SK-N-SH (cell line): Measurements from ENCODE around the gene VASH2. TPM values are rescaled to one million over a fixed set of nuclear protein-coding genes. Genes with fewer than 3 reads are reported as not detected.

Experiments
- CTCF ChIA-PET: fragments of 300-600, 350-600 bp; formaldehyde crosslinking; extraction: SDS; loops from one replicate; lab custom pipeline; 2021; lab: Yijun Ruan, JAX
- POLR2A ChIA-PET: fragments of 350-600 bp; sonication (Branson Sonifier 250); formaldehyde crosslinking; extraction: SDS; loops from one replicate; lab custom pipeline; 2020; ENCODE audit warnings: antibody characterized with exemption, inconsistent platforms; lab: Yijun Ruan, JAX
- DNase-seq: peaks from one replicate; pipeline ENCODE4 v3.0.0; 2012
- H2AFZ ChIP-seq: fragments of 200-600 bp; sonication (generic); 2 replicates; pipeline ENCODE4 v1.8.1; 2016; ENCODE audit warnings: antibody characterized with exemption, mild to moderate bottlenecking, low read depth
- H3F3A ChIP-seq: fragments of 200-600 bp; sonication (generic); replicated peaks from 2 replicates; pipeline ENCODE3; 2016; ENCODE audit warnings: antibody characterized with exemption, mild to moderate bottlenecking; ENCODE audit not compliant: insufficient read depth
- H3K27ac ChIP-seq, 2 experiments: fragments of 200-500 bp in 1 of 2; fragments of 200-600 bp in 1 of 2; sonication (Bioruptor generic) in 1 of 2; sonication (generic), shearing (Covaris generic) in 1 of 2; 2 replicates each; pipeline versions ENCODE4 v1.5.1 to v1.6.1; 2014 to 2016; ENCODE audit warnings: low read depth in 2 of 2, inconsistent platforms in 1 of 2, low read length in 1 of 2, mild to moderate bottlenecking in 1 of 2, mixed read lengths in 1 of 2
- H3K27me3 ChIP-seq: fragments of 200-600 bp; sonication (generic), shearing (Covaris generic); 2 replicates; pipeline ENCODE4 v1.6.1; 2016; ENCODE audit warnings: mixed run types; ENCODE audit not compliant: insufficient read depth
- H3K36me3 ChIP-seq, 2 experiments: fragments of 200-500 bp in 1 of 2; fragments of 200-600 bp in 1 of 2; sonication (Bioruptor generic) in 1 of 2; sonication (generic) in 1 of 2; replicated peaks in 1 of 2; 2 replicates each; pipeline versions ENCODE3 to v1.5.1; 2014 to 2016; ENCODE audit warnings: low read length in 1 of 2, mild to moderate bottlenecking in 1 of 2; ENCODE audit not compliant: insufficient read depth in 2 of 2, control insufficient read depth in 1 of 2
- H3K4me1 ChIP-seq, 2 experiments: fragments of 200-500 bp in 1 of 2; fragments of 200-600 bp in 1 of 2; sonication (Bioruptor generic) in 1 of 2; sonication (generic), shearing (Covaris generic) in 1 of 2; 2 replicates each; pipeline versions ENCODE4 v1.5.1 to v1.6.1; 2014 to 2016; ENCODE audit warnings: low read depth in 1 of 2, low read length in 1 of 2, mixed run types in 1 of 2; ENCODE audit not compliant: insufficient read depth in 2 of 2, control insufficient read depth in 1 of 2
- H3K4me2 ChIP-seq: fragments of 200-600 bp; sonication (generic), shearing (Covaris generic); 2 replicates; pipeline ENCODE4 v1.6.1; 2017; ENCODE audit warnings: mixed run types
- H3K4me3 ChIP-seq, 2 experiments: fragments of 200-500 bp in 1 of 2; fragments of 200-600 bp in 1 of 2; sonication (Bioruptor generic) in 1 of 2; sonication (generic), shearing (Covaris generic) in 1 of 2; 2 replicates each; pipeline versions ENCODE4 v1.5.1 to v1.8.1; 2014 to 2016; ENCODE audit warnings: low read depth in 2 of 2, inconsistent platforms in 1 of 2, low read length in 1 of 2, mild to moderate bottlenecking in 1 of 2, mixed read lengths in 1 of 2, moderate library complexity in 1 of 2
- H3K79me2 ChIP-seq: fragments of 200-600 bp; sonication (generic); 2 replicates; pipeline ENCODE4 v1.8.1; 2017; ENCODE audit warnings: mild to moderate bottlenecking; ENCODE audit not compliant: insufficient read depth
- H3K9ac ChIP-seq: fragments of 200-600 bp; sonication (generic); 2 replicates; pipeline ENCODE4 v1.6.1; 2017; ENCODE audit warnings: mixed run types
- H3K9me2 ChIP-seq: fragments of 200-600 bp; sonication (generic); 2 replicates; pipeline ENCODE4 v1.6.1; 2017; ENCODE audit warnings: mixed run types
- H3K9me3 ChIP-seq: fragments of 200-600 bp; sonication (generic); 2 replicates; pipeline ENCODE4 v1.6.1; 2017; ENCODE audit warnings: mixed run types, mild to moderate bottlenecking, moderate library complexity
- H4K20me1 ChIP-seq: fragments of 200-600 bp; sonication (generic); 2 replicates; pipeline ENCODE4 v1.6.1; 2017; ENCODE audit warnings: mild to moderate bottlenecking, mixed run types; ENCODE audit not compliant: insufficient read depth
- CHD2 ChIP-seq: fragments of 150-350 bp; IDR thresholded peaks from 2 replicates; pipeline ENCODE4 v1.6.1; 2018; ENCODE audit warnings: low read length; ENCODE audit not compliant: partially characterized antibody
- EP300 ChIP-seq, 2 experiments: IDR thresholded peaks; 2 replicates each; pipeline versions ENCODE4 v1.4.0 to v1.6.1; 2012; ENCODE audit warnings: borderline replicate concordance in 1 of 2, low read depth in 1 of 2, low read length in 1 of 2
- RFX5 ChIP-seq: IDR thresholded peaks from 2 replicates; pipeline ENCODE4 v1.6.1; 2012; ENCODE audit warnings: mild to moderate bottlenecking, improper control_type of control experiment, low read length
- TCF12 ChIP-seq: IDR thresholded peaks from 2 replicates; pipeline ENCODE4 v1.4.0; 2012
- TEAD4 ChIP-seq: IDR thresholded peaks from 2 replicates; pipeline ENCODE4 v1.4.0; 2012; ENCODE audit warnings: mild to moderate bottlenecking, borderline replicate concordance; ENCODE audit not compliant: insufficient read depth
- USF1 ChIP-seq: IDR thresholded peaks from 2 replicates; pipeline ENCODE4 v1.4.0; 2012; ENCODE audit warnings: low read depth, borderline replicate concordance
- WGBS: methylation state at CpG from one replicate; pipeline ENCODE4 v1.1.6; 2017; ENCODE audit warnings: low lambda C conversion rate; 5-methylcytosine and 5-hydroxymethylcytosine counted together
- polyA plus RNA-seq, 3 experiments: library from polyadenylated mRNA; depleted of rRNA; stranded (reverse); fragments of >200 nt; gene quantifications; 2 replicates each; pipeline ENCODE4 v1.2.3, GENCODE V29; 2012

The VASH2 gene
- polyA plus RNA-seq, 1 of the 3 experiments (the other 2 are of a cell fraction) = 0.41 TPM

DNA sequence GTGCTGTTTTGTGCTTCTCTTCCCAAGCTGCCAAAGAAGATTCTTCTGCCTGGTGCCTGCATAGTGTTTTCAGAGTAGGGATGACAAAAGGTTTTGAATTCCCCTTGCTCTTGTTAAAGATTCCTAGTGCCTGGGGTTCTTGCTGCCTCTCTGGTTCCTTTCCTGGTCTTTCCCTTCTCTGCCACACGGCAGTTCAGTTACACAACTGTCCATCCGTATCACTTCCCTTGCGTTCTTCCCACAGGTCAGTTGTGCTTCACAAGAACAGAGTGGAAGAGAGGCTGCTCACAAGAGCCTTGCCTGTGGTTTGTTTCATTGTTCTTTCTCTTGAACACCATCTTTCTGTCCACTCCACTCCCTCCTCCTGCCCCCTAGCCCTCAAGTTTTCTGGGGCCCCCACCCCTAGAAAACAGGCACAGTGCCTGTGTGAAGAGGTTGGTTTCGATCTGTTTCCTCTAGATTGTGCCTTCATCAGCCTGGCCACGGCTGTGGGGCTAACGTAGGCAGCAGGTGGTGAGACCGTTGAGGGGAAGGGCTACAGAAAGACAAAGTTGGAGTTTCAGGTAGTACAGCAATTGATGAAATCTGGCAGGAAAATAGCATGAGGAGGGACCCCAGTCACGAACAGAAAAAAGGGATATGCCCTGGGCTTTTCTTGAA is 5.8 kb downstream of the VASH2 start (continued):
- TF ChIP-seq USF1 (no peak), TCF12 (no peak), CHD2 (no peak)

DNA sequence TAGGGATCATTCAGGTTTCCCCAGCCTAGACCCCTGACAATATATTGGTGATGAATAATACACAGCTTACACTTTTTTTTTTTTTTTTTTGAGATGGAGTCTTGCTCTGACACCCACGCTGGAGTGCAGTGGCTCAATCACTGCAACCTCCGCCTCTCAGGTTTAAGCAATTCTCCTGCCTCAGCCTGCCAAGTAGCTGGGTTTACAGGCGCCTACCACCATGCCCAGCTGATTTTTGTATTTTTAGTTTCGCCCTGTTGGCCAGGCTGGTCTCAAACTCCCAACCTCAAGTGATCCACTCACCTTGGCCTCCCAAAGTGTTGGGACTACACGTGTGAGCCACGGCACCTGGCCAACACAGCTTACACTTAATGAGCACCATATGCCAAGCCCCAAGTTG is 7.2 kb downstream of the VASH2 start:
- no peak for DNase-seq
- Histone ChIP-seq H3K4me3 (no peak overlapping the region), H3K36me3 (no peaks in the 10 kb centered on the region), H3K9ac (no peak overlapping the region), H3K79me2 (no peaks in the 10 kb centered on the region), H3K27ac (no peak overlapping the region), H2AFZ (no peak overlapping the region), H3F3A (no peaks in the 10 kb centered on the region), H4K20me1 (no peaks in the 10 kb centered on the region), H3K9me2 (no peaks in the 10 kb centered on the region), H3K27me3 (no peaks in the 10 kb centered on the region; the same call in 1 of the 2 replicates), H3K4me1 (peaks cover 0 to 1% of the 10 kb centered on the region in 2 experiments; a peak in 1 of 4 replicates), H3K4me2 (no peak overlapping the region), H3K9me3 (no peaks in the 10 kb centered on the region)
- CTCF ChIA-PET = interaction anchor here (2.1 kb wide), 1 partner anchor 10 kb away, joined by 8 read pairs; no protein-coding TSS in a partner anchor
- POLR2A ChIA-PET = no interaction called here
- WGBS = 88% methylated on average over 6 of the region's 6 CpGs
- TF ChIP-seq TEAD4 (no peak), RFX5 (no peak)

DNA sequence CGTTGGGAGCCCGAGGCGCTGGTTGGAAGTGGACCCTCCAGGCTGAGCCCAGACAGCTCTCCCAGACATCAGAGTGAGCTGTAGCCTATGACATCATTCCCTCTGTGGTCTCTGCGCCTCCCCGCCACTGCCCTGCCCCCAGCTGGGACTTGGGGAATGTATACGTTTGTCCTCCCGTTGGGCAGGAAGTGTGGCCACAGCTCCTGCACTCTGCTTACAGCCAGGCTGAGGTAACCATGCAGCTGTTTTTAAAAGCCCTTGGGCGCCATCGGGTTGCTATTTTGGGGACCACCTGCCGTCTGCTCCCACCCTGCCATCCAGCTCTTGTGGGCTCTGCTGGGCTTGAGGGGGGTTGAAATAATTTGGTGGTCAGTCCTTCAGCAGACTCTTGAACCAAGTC is 7.8 kb downstream of the VASH2 start:
- no peak for TF ChIP-seq EP300 (IDR thresholded peaks at IDR 0.05; ENCODE audit: borderline replicate concordance in 1 of 2, low read depth in 1 of 2, low read length in 1 of 2)
- no peak overlapping the region for H3K4me3 ChIP-seq
- no peaks in the 10 kb centered on the region for H4K20me1 ChIP-seq
- H3K36me3 ChIP-seq = no peaks in the 10 kb centered on the region
- WGBS = 100% methylated on average over 3 of the region's 10 CpGs
- H3K4me1 ChIP-seq = no peaks in the 10 kb centered on the region
- H3K9ac ChIP-seq = no peak overlapping the region
- DNase-seq = no peak
- H3K4me2 ChIP-seq = no peak overlapping the region
- no peaks in the 10 kb centered on the region for H3F3A ChIP-seq
- H3K27ac ChIP-seq = no peak overlapping the region
- no peak overlapping the region for H2AFZ ChIP-seq
- ChIA-PET POLR2A (no interaction called here), CTCF (interaction anchor here (2.1 kb wide), 1 partner anchor 9 kb away, joined by 8 read pairs; no protein-coding TSS in a partner anchor)
- no peaks in the 10 kb centered on the region for H3K9me3 ChIP-seq
- no peaks in the 10 kb centered on the region for H3K79me2 ChIP-seq
- no peaks in the 10 kb centered on the region for H3K9me2 ChIP-seq
- no peaks in the 10 kb centered on the region; the same call in 1 of the 2 replicates for H3K27me3 ChIP-seq
